Iris pigment epithelial cell (primary cell): ENCODE results near the gene KRTAP20-4.

Source experiments
- DNase-seq: peaks from one replicate; pipeline ENCODE4 v3.0.0-alpha.2; 2011; ENCODE audit warnings: low read depth

The KRTAP20-4 gene

GRCh38 chr21:30652891-30653290 is 32.5 kb downstream of the KRTAP20-4 start:
- DNase-seq, result no peak

GRCh38 chr21:30668776-30669175 is 48.3 kb downstream of the KRTAP20-4 start:
- DNase-seq, result no peak
